Measurements from ENCODE around the gene KRTAP4-12.
A peak's percentile ranks its signal among the peaks of the same experiment; 100 is the strongest.
"Not testable (repeated sequence)": the region's sequence is repeated elsewhere in the genome, so short reads cannot be mapped to it uniquely, and the experiment has no call there.

Gene KRTAP4-12

DNA sequence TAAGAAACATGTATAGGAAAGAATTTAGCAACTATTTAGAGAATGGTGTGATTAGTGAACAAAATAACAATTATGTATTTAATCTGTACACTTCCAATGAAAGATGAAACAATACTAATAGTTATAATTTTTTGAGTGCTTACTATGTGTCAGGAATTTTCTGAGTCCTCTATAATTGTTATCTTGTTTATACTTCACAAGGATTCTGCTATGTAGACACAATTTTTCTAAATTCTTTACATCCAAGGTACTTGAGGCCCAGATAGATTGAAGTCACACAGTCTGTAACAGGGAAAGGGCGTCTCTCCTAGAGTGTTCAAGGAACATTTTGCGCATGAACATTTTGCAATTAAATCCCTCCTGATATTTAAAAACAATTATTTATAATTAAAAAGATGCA, 1.1 kb upstream of the KRTAP4-12 start:
- DNase-seq = no peak

DNA sequence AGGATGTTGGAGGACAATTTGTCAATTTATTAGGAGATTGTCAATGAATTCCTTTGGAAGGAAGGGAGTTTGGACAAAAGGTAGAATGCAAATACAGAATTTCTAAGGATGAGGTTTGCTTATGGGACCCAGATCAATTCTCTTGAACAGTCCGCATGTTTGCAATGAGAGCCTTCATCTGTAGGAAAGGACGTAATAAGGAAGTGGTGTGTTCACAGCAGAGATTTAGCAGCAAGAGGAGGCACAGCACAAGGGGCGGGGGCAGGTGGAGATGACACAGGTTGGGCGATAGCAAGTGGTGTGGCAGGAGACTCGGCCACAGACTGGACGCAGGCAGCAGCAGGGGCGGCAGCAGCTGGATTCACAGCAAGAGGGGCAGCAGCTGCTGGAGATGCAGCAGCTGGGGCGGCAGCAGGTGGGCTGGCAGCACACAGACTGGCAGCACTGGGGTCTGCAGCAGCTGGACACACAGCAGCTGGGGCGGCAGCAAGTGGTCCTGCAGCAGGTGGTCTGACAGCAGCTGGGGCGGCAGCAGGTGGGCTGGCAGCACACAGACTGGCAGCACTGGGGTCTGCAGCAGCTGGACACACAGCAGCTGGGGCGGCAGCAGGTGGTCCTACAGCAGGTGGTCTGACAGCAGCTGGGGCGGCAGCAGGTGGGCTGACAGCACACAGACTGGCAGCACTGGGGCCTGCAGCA, 541 bp downstream of the KRTAP4-12 start:
- not testable (repeated sequence) for DNase-seq

DNA sequence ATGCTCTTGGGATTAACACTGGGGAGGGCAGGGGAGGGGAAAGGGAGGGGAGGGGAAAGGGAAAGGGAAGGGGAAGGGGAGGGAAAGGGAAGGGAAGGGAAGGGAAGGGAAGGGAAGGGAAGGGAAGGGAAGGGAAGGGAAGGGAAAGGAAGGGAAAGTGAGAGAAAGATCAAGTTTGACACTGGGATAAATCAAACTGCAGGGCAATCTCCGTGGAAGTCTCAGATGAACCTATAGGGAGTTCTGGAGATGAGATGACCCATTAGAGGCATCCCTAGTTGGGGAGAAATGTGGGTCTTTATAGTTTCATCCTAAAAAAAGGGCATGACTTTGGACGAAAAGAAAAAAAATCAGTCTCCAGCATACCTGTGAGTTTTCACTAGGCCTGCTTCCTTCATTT, 2.2 kb downstream of the KRTAP4-12 start:
- no peak for DNase-seq

DNA sequence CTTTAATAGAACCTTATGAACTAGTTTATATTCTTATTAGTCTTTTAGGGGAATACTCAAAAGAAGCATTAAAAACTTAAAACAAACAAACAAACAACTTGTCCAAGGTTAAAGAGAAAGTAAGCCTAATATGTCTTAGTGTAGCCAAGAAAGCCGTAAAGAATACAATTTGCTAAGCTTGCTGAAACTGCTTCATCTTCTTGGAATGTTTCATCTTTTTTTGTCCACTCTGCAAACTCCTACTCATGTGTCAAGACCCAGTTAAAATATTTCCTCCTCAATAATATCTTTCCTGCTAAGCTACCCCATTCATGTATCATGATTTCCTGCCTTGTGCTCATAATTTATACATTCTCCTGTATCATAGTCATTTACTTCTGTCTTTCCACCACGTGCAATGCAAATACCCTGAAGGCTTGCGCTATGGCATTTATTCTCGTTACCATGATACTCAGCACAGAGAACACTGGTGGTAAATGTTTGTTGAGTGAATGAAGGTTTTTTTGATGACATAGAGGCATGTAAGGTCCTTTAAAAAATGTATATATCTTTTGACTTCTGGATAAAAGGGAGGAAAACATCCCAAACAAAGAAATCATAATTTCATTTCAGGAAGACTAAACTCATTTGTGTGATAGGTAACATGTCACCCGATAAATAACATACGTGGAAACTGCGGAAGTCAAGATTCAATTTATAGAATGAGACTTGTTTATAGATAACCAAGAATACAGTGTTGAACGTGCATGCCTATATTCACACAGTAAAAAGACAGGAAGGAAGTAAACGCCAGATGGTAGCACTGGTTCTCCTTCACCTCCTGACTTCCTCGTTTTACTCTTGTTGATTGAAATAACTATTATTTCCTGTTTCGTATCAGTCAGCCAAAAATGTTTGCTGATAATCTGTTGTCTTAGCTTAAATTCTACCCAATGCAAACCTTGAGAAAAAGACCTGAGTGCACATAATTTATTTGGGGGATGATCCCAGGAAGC, 4.0 kb downstream of the KRTAP4-12 start:
- DNase-seq = peak; percentile 20

DNA sequence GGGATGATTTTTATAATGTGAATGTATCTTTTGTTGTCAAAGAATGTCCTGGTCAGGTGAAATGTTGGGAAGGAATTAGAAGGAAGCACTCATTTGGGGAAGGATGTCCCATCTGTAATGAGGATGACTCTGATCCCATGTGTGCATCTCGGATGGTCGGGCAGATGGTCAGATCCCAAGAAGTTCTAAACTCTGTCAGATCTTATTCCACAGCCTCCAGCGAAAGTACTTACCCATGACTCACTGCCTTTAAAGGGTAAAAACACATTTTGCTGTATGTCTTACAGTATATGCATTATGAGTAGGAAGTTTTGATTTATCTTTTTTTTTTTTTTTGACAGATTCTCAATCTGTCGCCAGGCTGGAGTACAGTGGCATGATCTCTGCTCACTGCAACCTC, 5.3 kb downstream of the KRTAP4-12 start:
- no peak for DNase-seq

DNA sequence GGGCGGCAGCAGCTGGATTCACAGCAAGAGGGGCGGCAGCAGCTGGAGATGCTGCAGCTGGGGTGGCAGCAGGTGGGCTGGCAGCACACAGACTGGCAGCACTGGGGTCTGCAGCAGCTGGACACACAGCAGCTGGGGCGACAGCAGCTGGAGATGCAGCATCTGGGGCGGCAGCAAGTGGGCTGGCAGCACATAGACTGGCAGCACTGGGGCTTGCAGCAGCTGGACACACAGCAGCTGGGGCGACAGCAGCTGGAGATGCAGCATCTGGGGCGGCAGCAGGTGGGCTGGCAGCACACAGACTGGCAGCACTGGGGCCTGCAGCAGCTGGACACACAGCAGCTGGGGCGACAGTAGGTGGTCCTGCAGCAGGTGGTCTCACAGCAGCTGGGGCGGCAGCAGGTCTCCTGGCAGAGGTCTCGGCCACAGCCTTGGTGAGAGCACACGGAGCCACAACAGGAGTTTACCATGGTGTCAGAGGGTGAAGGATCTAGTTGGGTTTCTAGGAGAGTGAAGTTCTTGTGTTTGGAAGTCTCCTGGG, 6.1 kb downstream of the KRTAP4-12 start, which contains the start of gene KRTAP4-11:
Gene KRTAP4-11 (minus strand): TSS at position 528 of the 541 bp plus-strand sequence. CDS start 58 bp downstream, at position 470.
- DNase-seq = not testable (repeated sequence)

DNA sequence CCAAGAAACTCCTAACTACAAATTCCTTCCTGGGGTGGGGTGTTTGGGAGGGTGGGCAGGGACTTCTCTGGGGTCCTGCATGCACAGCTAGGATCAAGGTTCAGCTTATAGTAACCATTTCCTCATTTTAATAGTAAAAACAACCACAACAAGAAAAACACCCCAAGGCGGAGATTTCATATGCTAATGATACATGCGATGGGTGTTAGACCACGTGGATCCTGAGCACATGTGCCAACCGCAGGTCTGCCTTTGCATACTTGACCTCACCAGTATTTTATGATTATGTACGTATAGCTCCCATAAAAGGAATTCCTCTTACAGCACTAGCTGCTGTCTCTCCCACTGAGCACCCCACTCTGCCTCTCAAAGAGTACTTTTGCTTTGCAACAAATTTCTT, 7.7 kb downstream of the KRTAP4-12 start:
- DNase-seq = no peak

DNA sequence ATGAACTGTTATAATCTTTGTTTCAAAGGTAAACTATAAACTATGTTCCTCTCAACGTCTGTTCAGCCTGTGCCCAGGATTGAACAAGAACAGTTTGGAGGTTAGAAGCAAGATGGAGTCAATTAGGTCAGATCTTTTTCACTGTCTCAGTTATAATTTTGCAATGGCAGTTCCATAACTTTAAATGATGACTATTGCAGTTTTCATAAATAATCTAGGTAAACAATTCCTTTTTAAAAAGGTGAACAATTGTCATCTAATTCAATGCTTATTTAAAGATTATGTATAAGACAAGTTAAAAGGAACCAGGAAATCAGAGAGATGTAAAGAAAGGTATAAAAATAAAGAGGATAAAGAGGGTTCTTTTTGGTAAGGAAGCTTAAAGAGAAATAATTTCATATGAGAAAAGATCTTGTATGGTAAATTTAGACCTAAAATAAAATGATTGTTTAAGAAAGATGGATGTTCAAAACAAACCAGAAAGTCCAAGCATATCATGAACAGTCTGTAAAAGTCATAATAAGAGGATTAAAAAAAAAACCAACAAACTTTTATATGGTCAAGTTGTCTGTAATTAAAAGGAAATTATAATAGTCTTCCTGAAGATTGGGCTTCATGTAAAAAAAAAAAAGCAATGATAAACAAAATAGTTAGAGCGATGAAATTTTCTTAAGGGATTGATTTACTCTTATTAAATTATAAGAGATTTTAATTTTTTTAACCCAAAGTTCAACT, 12.7 kb downstream of the KRTAP4-12 start:
- DNase-seq = no peak

DNA sequence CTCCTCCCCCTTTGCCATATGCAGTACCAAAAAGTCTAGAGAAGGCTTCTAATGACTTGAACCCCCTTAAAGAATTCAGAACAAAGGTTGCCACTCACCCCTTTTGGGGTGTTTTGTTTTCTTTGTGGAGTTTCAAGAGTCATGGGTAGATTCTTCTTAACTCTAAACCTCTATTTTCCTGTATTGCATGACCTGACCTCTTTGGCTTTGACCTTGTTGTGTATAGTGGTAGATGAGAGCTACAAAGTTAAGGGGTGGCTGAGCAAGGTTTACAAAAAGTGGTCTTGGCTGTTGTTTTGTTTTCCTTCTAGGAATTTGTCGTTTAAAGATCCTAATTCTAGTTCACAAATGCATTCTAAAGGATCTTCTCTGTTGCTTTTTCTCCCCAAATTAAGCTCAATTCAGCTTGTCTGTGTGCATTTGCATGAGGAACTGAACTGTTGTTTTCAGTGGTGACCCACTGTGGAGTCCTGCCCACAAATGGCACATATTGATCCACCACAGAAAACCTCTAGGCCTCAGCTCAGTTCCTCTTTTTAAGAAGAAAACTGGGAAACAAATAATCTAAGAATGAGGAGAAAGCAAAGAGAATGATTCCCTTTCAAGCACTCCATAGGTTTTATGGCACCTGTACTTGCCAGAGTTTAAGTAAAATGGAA, 15.1 kb downstream of the KRTAP4-12 start:
- not testable (repeated sequence) for DNase-seq

DNA sequence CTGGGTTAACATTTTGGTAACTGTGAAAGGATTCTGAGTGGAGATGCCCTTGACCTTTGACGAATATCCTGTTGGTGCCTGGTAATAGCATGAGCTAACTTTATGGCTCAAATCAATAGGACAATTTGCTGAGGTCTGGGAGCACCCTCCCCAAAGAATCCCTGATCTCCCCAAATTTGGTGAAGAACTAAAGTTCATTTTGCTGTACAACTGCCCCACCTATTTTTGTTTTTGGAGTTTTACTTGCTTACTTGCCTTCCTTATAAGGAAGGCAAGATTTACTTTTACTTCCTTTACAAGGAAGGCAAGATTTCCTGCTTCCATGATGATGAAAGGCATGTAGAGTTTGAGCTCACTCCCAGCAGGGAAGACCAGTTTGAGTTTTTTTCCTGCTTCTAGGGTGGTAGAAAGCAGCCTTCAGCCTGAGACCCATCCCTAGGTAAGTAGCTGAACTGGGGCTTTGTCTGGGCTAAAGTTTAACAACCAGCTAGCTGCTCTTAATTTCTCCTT, 16.0 kb downstream of the KRTAP4-12 start:
- DNase-seq = no peak

DNA sequence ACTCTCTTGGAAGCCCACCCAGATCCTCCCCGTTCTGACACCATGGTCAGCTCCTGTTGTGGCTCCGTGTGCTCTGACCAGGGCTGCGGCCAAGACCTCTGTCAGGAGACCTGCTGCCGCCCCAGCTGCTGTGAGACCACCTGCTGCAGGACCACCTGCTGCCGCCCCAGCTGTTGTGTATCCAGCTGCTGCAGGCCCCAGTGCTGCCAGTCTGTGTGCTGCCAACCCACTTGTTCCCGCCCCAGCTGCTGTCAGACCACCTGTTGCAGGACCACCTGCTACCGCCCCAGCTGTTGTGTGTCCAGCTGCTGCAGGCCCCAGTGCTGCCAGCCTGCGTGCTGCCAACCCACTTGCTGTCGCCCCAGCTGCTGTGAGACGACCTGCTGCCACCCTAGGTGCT, 18.6 kb downstream of the KRTAP4-12 start, which contains the start of gene KRTAP4-9:
Gene KRTAP4-9 (plus strand): TSS at position 43 of the 400 bp plus-strand sequence. CDS start 0 bp downstream, at position 43.
- DNase-seq = not testable (repeated sequence)

DNA sequence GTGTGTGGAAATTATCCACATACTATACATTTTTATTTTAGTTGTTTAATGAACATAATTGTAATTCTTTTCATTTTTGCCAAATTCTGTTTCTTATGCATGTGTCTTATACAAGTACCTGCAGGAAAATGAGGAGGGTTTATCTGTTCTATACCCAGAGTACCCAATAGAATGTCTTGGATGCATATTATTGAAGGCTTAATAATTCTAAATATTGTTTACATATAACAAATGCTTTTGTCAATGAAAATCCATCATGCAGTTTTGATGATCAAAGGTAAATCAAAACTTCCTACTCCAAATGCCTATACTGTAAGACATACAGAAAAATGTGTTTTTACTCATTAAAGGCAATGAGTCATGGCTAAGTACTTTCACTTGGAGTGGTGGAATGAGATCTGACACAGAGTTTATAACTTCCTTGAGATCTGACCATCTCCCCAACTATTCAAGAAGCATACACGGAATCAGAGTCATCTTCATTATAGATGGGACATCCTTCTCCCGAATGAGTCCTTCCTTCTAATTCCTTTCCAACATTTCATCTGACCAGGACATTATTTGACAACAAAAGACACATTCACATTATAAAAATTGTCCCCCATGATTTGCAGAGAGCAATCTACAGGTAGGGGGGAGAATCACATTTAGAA, 19.5 kb downstream of the KRTAP4-12 start:
- not testable (repeated sequence) for DNase-seq

DNA sequence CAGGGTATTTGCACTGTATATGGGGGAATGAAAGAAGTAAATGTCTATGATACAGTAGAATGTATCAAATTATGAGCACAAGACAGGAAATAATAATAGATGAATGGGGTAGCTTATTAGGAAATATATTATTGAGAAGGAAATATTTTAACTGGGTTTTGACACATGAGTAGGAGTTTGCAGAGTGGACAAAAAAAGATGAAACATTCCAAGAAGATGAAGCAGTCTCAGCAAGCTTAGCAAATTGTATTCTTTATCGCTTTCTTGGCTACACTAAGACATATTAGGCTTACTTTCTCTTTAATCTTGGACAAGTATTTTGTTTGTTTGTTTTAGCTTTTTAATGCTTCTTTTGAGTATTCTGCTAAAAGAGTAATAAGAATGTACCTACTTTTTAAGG, 20.1 kb downstream of the KRTAP4-12 start:
- no peak for DNase-seq

DNA sequence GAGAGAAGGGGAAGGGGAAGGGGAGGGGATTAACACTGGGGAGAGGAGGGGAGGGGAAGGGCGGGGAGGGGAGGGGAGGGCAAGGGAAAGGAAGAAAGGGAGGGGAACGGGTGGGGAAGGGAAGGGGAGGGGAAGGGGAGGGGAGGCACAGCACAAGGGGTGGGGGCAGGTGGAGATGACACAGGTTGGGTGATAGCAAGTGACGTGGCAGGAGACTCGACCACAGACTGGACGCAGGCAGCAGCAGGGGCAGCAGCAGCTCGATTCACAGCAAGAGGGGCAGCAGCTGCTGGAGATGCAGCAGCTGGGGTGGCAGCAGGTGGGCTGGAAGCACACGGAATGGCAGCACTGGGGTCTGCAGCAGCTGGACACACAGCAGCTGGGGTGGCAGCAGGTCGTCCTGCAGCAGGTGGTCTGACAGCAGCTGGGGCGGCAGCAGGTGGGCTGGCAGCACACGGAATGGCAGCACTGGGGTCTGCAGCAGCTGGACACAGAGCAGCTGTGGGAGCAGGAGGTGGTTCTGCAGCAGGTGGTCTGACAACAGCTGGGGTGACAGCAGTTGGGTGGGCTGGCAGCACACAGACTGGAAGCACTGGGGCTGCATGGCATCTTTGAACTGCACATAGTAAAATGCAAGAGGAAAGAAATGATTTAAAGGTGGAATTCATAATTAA, 22.3 kb downstream of the KRTAP4-12 start, which contains the start of gene KRTAP4-16:
Gene KRTAP4-16 (minus strand): TSS at position 624 of the 674 bp plus-strand sequence. CDS start 0 bp downstream, at position 624.
- no peak for DNase-seq

DNA sequence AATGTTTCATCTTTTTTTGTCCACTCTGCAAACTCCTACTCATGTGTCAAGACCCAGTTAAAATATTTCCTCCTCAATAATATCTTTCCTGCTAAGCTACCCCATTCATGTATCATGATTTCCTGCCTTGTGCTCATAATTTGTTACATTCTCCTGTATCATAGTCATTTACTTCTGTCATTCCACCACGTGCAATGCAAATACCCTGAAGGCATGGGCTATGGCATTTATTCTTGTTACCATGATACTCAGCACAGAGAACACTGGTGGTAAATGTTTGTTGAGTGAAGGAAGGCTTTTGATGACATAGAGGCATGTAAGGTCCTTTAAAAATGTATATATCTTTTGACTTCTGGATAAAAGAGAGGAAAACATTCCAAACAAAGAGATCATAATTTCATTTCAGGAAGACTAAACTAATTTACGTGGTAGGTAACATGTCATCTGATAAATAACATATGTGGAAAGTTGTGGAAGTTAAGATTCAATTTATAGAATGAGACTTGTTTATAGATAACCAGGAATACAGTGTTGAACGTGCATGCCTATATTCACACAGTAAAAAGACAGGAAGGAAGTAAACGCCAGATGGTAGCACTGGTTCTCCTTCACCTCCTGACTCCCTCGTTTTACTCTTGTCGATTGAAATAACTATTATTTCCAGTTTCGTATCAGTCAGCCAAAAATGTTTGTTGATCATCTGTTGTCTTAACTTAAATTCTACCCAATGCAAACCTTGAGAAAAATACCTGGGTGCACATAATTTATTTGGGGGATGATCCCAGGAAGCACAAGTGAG, 24.1 kb downstream of the KRTAP4-12 start:
- DNase-seq = not testable (repeated sequence)

DNA sequence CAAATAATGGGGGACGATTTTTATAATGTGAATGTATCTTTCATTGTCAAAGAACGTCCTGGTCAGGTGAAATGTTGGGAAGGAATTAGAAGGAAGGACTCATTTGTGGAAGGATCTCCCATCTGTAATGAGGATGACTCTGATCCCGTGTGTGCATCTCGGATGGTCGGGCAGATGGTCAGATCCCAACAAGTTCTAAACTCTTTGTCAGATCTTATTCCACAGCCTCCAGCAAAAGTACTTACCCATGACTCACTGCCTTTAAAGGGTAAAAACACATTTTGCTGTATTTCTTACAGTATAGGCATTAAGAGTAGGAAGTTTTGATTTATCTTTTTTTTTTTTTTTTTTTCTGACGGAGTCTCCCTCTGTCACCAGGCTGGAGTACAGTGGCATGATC, 25.5 kb downstream of the KRTAP4-12 start:
- DNase-seq = no peak

DNA sequence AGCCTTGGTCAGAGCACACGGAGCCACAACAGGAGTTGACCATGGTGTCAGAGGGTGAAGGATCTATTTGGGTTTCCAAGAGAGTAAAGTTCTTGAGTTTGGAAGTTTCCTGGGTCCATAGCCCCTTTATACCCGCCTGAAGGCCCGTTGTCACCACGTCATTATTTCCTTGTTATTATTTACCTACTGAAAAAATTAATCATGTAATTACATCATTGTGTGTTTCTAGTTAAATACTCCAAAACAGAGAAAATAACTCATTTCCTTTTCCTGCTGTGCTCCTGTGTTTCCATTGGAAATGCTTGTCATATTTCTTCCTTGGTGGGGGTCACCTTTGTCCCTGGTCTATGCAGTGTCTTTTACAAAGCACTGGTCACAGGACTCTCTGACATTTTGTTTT, 25.9 kb downstream of the KRTAP4-12 start, which contains the start of gene KRTAP4-8:
Gene KRTAP4-8 (minus strand): TSS at position 101 of the 400 bp plus-strand sequence. CDS start 58 bp downstream, at position 43.
- DNase-seq = no peak

DNA sequence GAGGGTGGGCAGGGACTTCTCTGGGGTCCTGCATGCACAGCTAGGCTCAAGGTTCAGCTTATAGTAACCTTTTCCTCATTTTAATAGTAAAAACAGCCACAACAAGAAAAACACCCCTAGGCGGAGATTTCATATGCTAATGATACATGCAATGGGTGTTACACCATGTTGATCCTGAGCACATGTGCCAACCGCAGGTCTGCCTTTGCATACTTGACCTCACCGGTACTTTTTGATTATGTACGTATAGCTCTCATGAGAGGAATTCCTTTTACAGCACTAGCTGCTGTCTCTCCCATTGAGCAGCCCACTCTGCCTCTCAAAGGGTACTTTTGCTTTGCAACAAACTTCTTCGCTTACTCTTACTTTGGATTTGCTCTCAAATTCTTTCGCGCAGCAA, 27.9 kb downstream of the KRTAP4-12 start:
- DNase-seq = no peak

DNA sequence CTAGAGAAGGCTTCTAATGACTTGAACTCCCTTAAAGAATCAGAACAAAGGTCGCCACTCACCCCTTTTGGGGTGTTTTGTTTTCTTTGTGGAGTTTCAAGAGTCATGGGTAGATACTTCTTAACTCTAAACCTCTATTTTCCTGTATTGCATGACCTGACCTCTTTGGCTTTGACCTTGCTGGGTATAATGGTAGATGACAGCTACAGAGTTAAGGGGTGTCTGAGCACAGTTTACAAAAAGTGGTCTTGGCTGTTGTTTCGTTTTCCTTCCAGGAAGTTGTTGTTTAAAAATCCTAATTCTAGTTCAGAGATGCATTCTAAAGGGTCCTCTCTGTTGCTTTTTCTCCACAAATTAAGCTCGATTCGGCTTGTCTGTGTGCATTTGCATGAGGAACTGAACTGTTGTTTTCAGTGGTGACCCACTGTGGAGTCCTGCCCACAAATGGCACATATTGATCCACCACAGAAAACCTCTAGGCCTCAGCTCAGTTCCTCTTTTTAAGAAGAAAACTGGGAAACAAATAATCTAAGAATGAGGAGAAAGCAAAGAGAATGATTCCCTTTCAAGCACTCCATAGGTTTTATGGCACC, 35.1 kb downstream of the KRTAP4-12 start:
- not testable (repeated sequence) for DNase-seq
